Activated CD8-positive, alpha-beta memory T cell treated with anti-CD3 and anti-CD28 coated beads, Interleukin-2, amount 50 U/mL, for 1 hour (primary cell): ENCODE data around the gene PRLH.
"Not testable (repeated sequence)": the region's sequence is repeated elsewhere in the genome, so short reads cannot be mapped to it uniquely, and the experiment has no call there.

ENCODE experiments used
- DNase-seq: peaks from one replicate; pipeline ENCODE4 v3.0.0-alpha.2; 2020; ENCODE audit errors: extremely low read depth

The PRLH gene

DNA sequence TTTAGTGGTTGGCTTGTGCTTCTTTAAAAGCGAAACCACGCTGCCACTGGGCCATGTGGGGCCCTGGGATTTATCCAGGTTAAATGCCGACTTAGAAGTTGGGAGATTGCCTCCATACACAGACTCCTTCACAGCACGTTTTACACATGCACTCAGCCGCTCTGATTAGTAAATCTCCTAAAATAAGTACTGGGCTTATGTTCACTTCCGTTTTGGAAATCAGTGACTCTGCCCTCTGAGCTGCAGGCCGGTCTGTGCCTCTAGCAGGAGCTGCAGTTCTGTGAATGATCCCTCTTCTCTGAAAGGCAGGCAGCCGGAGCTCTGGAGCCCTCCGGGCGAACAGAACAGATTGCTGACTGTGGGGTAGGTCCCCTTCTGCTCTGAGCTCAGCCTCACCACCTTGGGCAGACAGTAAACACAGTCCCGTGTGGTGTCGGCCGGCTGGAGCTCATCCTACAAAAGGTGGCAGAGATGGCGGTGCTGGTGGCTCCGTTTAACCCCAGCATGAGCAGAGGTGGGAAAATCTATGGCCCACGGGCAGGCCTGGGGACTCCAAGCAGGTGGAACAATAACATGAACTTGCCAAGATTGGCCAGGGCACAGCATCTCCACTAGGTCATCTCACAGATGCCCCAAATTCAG lies 34.0 kb downstream of the PRLH start:
- DNase-seq, result no peak

DNA sequence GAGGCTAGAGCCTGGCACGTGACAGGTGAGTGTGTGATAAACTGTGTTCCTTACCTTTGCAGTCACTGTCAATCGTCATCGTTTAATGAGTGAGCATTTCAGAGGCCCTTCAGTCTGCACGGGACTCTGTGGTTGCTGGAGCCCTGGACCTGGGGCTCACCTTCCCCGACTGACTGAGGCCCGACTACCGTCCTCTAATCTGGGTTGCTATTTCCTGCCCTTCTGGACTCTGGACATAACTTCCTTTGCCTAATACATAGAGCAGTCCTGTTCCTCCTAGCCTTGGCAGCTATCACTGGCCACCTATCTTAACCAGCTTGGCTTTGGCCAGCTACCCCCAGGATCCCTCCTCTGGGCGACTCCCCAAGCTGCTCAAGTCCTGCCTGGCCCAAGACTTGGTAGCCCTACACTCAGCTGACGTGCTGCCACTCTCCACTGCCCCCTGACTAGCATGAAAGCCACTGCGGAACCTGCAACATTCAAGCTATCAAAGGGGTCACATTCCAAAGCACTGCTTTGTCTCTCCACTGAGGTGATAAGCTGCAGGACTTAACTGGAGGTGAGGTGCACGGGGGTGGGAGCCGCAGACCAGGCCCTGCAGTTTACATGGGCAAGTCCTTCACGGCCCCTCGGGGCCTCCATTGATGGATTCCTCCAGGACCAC lies 35.2 kb downstream of the PRLH start:
- no peak for DNase-seq

DNA sequence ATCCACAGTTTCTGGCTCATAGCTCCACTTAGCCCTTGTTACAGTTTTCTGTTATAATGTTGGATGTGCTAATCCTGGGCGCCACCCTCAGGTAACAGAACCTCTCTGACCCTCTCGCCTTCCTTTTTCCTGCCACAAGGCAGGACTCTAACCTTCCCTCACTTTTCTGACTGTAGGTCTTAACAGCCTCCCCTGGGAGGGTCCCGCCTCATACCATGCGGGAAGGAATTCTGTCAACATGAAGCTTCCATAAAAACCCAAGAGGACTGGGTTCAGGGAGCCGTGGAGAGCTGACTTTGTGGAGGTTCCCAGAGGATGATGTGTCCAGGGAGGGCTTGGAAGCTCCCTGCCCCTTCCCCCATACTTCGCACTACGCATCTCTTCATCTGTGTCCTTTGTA lies 36.0 kb downstream of the PRLH start:
- DNase-seq, result no peak

- no peak for DNase-seq
These were observed 36.8 kb downstream of the PRLH start for GRCh38 chr2:237603049-237603717.

- DNase-seq, result peak; percentile 36
These were observed 37.5 kb downstream of the PRLH start for GRCh38 chr2:237603718-237604362.

DNA sequence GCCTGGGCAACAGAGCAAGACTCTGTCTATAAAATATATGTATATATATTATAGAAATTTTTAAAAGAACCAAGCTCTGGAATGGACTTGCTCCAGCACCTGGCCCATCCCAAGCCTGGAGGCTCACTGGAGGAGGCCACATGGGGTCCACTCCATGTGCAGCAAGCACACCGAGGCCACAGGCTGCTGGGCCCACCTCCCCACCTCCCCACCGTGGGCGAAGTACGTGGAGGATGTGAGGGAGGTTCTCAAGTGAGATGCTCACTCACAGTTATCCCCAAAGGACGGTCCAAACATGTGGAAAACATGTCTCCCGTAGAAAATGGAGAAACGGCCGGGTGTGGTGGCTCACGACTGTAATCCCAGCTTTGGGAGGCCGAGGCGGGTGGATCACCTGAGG lies 38.0 kb downstream of the PRLH start:
- no peak for DNase-seq

DNA sequence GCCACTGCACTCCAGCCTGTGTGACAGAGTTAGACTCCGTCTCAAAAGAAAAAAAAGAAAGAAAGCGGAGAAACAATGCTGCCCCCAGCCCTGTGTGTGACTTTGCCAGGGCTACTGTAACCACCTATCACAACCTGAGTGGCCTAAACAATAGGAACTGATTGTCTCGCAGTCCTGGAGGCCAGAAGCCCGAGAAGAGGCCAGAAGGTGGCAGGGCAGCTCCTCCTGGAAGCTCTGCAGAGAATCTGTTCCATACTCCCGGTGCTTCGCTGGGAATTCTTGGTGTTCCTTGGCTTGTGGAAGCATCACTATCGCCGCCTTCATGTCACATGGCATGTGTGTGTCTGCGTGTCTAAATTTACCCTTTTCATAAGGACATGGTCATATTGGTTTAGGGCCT lies 38.6 kb downstream of the PRLH start:
- no peak for DNase-seq

DNA sequence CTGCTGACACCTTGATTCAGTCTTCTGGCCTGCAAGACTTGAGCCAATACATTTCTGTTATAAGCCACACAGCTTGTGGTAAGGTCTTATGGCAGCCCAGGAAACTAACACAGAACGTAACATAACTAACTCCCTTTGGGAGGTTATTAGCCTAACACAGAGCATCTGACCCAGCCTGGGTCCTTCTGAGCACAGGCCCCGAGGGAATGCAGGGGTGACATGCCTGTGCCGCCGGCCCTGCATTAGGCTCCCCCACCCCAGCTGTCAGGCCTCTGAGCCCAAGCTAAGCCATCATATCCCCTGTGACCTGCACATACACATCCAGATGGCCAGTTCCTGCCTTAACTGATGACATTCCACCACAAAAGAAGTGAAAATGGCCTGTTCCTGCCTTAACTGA lies 40.1 kb downstream of the PRLH start:
- DNase-seq, result not testable (repeated sequence)

DNA sequence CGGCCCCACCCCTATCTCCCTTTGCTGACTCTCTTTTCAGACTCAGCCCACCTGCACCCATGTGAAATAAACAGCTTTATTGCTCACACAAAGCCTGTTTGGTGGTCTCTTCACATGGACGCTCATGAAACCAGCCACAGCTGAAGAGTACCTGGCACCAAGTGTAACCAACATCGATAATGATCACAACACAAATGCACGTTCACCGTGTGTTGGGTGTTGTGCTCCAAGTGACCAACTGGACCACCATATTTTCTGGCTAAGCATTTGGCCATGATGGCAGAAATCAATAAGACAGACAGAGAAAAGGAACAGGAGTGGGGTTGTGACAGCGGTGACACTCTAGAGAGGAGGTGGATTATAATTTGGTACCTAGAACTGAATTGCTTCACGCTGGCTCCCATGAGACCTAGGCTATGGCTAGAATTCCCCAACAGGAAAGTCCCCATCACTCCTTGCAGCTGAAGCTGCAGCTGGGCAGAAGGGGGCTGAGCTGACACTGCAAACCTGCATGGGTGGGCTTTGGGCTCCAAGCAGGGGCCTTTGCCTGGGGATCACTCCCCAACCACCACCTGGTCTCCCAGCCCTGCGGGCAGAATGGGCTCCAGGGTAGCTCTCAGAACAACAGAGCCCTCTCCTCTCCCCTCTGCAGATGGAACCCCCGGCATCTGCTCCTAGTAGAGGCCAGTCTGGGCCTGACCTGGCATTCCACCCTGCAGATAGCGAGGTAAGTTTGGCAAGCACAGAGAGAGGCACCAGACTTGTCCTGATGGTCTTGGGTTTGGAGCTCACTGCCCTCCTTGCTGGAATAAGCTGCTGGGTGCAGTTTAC lies 46.4 kb downstream of the PRLH start:
- no peak for DNase-seq

GRCh38 chr2:237613679-237614078 lies 47.3 kb downstream of the PRLH start:
- DNase-seq, result no peak

- no peak for DNase-seq
These were observed 47.9 kb downstream of the PRLH start for GRCh38 chr2:237614151-237614720.

- no peak for DNase-seq
These were observed 49.4 kb downstream of the PRLH start for GRCh38 chr2:237615631-237616249.

DNA sequence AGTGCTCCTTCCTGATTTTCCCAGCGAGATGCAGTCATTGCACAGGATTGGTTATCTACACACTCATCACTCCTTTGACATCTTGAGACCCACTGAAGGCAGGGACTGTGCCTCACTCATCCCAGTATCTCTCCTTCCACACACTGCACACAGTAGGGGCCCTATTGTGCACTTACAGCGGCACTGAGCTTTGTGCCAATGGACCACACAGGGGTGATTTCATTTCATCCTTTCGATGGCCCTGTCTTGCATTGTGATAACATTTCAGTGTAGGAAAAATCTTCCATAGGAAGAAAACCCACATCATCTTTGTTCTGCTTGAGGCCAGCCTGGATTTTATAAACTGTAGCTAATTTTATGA lies 50.0 kb downstream of the PRLH start:
- no peak for DNase-seq
